HG03571 (cell line): ENCODE measurements around the gene CYTL1.
"Not testable (repeated sequence)": the region's sequence is repeated elsewhere in the genome, so short reads cannot be mapped to it uniquely, and the experiment has no call there.

Experiments used
- ATAC-seq: cut with Tn5 transposase; IDR thresholded peaks from one replicate; pipeline ENCODE4 v1.9.1; 2021; ENCODE audit not compliant: unreplicated experiment

The CYTL1 gene

DNA sequence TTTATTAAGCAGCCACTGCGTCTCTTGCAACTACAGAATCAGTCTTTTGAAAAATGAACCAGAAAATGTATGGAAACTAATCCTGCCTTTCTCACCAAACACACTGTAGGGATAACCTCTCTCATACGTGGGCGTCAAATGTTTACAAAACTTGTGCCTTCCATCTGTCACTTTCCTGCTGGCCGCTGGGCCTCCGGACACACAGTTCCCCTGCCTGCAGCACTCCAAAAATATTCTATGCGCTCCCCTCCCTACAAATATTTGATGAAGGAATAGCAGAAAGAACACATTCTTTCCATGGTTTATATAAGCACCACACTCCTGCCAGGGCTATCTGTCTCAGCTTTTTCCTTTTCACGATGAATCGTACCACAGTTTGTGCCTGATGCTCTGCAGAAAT, 14.9 kb upstream of the CYTL1 start:
- no peak for ATAC-seq

DNA sequence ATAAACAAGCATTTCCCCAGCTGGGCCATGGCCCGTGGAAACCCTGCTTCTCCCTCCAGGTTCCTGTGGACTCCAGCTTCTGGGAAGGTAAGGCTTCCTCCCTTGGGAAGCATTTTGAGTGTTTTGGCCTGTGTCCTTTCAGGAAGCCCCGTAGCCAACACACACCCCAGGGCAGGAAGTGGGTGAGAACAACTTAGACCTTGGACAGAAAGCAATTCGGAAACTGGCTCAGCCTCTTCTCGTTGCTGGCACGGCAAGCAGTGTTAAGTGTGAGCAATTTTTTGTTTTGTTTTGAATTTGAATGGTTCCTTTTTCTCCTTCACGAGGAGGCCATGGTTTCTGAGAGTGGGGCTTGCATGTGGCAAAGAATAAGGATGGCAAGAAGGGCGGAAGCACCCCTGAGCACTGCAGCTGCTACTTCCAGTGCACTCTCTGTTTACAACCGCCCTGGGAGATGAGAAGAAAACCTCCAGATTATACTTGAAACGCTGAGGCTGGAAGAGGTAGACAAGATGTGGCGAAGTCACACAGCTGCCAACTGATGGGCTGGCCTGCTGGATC, 14.1 kb upstream of the CYTL1 start:
- no peak for ATAC-seq

DNA sequence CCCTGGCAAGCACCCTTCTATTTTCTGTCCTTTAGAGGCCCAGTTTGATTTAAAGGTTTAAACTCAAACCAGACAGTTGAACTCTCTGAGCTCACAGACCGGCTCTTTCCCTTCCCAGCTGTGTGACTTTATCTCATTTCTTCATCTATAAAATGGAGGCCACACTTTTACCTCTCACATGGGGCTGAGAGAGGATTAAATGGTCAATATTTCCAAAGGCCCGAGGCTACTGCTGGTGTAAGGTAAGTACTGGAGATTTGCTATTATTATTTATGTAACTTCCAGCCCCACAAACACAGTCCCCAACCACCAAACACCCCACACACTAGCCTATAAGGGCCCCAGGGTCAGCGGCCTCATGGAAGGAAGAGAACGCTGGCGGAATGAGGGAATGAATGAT, 13.6 kb upstream of the CYTL1 start:
- ATAC-seq = no peak

DNA sequence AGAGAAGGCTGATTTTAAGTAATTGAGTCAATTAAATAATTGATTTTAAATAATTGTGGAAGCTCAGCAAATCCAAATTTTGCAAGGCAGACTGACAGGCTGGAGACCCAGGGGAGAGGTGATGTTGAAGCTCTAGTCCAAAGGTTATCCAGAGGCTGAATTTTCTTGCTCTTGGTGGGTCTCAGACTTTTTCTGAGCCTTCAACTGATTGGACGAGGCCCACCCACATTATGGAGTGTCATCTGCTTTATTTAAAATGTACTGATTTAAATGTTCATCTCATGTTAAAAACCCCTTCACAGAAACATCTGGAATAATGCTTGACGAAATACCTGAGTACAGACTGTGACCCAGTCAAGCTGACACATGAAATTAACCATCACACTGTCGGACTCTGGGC, 11.7 kb upstream of the CYTL1 start:
- no peak for ATAC-seq

DNA sequence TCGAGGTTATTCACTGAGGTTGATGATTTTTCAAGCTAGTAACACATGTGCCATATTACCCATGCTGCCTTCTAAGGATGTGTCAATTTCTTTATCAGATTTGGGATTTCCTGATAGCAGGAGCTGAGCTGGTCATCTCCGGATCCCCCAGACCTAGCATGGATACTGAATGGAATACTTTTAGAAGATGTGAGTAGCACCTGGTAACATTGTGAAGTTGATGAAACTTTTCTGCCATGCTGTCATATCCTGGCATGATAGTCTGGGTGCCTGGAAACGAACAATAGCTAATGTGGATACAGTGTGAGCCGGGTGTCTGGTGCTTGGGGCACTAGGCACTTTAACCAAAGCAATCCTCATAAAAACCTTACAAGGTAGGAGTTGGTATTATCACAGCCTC, 11.0 kb upstream of the CYTL1 start:
- no peak for ATAC-seq

DNA sequence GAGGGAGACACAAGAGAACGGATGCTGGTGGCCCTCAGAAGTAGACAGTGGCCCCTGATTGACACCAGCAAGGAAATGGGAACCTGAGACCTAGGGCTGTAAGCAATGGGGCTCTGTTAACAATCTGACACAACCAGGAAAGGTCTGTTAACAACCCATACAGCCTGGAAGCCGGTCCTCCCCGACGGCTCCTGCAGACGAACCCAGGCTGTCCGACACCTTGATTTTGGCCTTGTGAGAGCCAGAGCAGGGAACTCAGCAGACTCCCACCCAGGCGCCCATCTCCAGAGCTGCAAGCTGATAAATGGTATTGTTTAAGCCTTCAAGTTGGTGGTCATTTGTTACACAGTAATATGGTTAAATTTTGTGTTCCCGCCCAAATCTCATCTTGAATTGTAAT, 10.2 kb upstream of the CYTL1 start:
- ATAC-seq = no peak

DNA sequence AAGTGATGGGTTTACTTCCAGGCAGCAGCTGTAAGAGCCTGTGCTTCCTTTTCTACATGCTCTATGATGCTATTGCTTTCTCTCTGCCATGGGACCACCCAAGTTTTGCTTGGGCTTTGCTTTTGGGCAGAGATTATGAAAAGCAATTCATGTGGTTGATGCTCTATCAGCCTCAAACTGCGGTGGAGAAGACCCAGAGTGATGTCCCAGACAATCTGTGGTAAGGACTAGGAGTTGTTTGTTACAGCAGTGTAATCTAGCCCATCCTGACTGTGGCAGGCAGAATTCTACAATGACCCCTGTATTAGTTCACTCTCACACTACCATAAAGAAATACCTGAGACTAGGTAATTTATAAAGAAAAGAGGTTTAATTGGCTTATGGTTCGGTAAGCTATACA, 9.2 kb upstream of the CYTL1 start:
- no peak for ATAC-seq

DNA sequence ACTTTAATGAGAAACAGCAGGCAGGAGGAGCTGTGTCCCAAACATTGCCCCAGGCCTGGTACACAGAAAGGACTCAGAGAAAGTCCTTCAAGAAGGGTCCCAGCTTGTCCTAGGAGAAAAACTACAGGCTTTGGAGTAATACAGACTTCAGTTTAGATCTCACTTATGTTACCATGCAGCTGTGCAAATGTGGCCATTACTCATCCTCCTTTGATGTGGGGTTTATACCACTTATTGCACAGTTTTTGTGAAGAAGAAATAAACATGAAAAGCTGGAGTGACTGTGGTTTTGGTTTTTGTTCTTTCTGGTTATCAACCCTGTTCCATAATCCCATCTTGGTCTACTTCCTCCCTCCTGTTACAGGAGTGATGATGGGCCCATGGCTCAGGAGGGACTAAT, 8.1 kb upstream of the CYTL1 start:
- no peak for ATAC-seq

DNA sequence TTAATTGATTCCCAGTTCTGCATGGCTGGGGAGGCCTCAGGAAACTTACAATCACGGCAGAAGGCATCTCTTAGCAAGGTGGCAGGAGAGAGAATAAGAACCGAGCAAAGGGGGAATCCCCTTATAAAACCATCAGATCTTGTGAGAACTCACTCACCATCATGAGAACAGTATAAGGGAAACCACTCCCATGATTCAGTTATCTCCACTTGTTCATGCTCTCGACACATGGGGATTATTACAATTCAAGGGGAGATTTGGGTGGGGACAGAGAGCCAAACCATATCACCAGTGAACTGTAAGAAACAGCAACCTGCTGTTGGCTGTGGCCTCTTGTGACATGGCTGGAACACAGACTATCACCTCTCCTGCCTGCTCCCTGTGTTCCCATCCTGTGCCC, 7.1 kb upstream of the CYTL1 start:
- no peak for ATAC-seq

DNA sequence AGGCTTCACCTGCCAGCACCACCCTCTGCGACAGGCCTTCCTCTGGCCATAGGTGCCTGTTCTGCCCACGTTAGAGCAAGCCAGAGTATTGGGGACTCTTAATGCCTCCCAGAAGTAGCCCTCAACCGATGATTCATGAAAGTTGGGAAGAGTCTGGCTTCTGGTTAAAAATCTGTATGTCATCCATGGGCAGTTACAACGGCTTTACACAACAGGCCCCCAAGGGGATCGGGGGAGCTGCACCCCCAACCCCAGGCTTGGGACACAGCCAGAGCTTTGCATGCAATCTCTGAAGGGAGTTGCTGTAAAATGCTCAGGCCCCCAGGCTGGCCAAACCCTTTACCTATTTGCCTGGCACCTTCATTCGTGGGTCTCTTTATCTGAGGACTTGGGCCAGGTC, 5.4 kb upstream of the CYTL1 start:
- no peak for ATAC-seq

DNA sequence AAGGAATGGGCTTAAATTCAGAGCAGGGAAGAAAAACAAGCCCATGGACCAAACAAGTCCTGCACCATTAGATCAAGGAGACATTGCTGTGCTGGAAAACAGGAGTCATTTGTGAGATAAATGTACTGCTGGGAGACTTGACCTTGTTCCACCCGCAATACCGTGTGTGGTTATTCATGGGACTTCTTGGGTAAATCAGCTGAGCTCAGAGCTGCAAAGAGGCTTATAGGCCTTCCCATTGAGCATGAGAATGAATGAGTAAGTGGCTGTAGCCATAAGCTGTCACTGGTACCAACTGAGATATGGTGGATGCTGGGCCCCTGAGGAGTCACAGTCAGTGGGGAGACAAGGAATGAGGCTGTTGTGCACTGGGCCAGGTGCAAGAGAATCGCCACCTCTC, 2.3 kb upstream of the CYTL1 start:
- ATAC-seq = no peak

DNA sequence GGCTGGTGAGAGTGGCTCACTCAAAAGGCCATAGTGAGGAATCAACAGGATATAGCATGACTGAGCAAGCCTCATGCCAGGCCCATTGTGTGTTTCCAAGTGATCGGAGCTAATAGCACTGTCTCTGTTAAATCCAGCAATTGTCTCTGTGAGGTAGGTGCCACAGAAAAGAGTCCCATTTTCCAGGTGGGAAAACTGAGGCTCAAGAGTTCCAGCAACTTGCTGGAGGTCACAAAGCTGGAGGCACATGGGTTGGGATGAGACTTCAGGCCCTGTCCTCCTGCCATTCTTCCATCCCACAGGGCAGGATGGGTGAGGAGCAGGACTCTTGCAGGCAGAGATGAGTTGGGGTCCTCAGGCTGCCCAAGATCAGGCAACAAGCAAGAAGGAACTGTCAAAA, 1.1 kb upstream of the CYTL1 start:
- no peak for ATAC-seq

DNA sequence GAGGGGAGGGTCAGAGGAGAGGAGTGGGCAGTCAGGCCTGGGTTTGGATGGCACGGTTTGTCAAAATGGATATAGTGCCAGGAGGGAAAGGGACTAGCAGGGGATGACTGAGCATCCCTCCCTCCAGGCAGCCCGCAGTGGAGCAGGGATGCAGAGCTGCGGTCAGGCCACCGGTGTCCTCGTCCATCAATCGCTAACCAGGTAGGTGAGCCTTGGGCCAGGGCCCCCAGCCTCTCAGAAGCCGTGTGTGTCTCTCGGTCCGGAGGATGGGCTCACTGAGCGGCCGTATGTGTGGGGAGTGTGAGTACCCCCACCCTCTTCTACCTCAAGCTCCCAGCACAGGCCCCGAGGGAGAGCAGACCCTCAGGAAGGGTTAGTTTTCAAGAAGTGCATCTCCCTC, 538 bp upstream of the CYTL1 start:
- ATAC-seq = no peak

DNA sequence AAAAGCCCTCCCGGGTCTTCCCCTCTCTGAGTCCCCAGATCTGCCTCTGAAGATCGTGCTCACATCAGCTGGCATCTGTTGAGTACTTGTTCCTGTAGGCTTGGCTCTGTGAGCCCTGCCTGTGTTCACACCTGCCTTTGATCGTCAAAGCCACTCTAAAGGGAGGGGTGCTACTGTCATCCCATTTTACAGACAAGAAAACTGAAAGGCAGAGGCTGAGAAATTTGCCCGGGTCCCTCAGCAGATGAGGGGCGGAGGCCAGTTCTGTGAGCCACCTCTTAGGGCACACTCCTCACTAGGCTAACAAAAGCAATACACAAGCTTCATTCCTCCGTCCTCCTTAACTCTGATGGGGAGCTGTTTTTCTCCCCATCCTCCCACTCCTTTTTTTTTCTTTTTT, 655 bp downstream of the CYTL1 start:
- no peak for ATAC-seq

DNA sequence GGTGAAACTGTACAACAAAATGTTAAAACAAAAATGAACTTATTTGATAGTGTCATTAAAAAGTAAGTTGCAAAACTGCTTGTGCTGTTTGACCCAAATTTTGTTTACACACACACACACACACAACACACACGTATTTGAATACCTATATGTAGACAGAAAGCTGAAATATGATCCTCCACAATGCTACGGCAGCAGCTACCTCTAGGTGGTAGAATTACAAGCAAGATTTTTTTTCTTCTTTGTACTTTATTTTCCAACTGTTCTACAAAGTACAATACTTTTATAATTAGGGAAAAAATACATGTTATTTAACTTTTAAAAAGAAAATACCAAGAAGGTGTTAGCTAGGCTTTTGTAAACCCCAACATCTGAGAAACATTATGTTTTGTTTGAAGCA, 1.2 kb downstream of the CYTL1 start:
- ATAC-seq = no peak

DNA sequence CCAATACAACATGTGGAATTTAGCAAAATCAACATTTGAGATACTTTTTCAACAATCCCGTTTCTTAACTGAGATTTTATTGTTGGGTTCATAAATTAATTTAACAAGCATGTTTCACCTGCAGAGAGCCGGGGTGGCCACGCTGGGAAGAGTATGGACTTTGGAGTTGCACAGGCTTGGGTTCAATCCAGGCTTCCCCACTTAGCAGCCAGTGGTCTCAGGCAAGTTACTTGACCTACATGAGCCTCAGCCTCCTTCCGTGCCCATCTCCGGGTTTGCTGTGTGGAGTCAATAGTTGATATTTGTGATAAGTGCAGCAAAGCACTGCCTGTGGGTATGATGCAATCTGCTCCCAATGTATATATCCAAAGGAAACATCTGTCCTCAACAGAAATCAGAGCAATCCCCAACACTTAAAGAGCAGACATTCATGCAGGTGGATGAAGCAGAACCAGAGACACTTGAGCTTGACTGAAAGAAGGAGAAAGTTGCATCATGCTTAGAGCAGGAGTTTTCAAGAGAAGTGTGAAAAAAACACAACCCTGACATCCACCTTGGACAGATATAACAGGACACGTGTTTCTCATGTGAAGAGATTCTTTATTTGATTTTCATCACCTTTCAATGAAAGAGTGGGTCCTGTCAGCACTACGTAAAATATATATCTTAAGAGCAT, 5.1 kb downstream of the CYTL1 start:
- no peak for ATAC-seq

DNA sequence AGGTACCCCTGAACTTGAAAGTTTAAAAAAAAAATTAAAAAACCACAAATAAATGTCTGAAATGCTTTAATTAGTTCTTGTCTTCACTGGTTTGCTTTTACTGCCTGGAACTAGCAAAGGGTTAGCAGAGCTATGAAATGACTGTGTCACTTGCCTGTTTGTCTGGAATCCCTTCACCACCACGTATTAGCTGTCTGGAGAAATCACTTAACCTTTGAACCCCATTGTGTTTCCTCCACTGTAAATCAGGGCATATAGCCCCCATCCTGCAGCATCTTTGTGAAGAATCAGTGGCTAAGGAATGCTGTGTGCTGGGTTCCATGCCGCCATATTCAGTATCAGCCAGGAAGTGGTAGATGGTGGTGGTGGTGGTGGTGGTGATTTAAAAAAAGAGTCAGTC, 6.3 kb downstream of the CYTL1 start:
- no peak for ATAC-seq

DNA sequence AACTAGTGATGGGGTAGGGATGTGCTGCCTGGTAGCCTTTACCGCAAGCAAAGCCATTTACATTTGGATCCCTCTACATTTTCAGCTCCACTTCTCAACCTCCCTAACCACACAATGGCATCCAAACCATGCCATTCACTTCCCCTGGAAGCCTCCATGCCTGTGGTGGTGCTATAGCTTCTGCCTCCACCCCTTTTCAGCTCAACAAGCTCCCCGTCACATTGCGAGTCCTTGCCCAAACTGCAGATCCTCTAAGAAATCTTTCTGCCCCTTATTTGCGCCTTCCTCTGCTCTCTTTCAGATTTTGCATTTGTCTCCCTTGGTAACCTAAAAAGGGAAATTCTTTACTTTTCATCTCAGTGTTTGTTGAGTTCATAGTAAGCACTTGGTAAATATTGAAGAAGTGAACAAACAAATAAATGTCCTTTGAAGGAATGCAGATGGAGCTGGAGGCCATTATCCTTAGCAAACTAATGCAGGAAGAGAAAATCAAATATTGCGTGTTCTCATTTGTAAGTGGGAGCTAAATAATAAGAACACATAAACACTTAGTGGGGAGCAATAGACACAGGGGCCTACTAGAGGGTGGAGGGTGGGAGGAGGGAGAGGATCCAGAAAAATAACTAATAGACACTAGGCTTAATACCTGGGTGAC, 6.9 kb downstream of the CYTL1 start:
- no peak for ATAC-seq

DNA sequence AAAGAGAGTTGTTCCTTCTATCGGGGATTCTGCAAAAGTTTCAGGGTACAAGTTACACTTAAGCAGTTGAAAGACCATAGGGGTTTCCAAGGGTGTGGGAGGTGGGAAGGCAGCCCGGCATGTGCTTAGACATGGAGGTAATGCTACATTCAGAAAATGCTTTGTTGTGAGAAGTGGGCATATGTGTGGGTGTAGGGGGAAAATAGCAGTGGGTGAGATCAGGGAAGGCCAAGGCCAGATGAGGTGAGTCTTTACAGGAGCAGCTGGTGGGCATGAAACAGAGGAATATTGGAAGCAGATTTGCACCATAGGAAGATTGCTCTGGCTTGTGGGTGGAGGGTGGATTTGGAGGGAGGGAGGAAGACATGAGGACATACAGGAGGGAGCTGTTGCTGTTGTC, 8.3 kb downstream of the CYTL1 start:
- no peak for ATAC-seq

DNA sequence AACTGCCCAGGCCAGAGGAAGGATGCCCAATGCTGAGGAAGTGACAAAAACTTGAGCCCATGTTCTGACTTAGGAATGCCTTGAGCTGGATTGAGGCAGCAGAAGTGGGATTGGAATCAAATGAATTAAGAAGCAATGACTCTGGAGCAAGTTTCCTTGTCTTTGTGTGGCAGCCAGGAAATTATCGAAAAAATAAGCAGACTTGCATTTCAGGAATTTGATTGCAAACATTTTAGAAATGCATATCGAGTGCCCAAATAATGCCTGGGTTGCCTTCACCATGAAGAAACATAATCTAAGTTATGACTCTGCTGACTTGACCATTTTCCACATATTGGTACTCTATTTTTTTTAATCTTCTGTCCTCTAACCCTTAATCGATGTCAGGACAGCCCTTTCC, 9.5 kb downstream of the CYTL1 start:
- ATAC-seq = no peak

DNA sequence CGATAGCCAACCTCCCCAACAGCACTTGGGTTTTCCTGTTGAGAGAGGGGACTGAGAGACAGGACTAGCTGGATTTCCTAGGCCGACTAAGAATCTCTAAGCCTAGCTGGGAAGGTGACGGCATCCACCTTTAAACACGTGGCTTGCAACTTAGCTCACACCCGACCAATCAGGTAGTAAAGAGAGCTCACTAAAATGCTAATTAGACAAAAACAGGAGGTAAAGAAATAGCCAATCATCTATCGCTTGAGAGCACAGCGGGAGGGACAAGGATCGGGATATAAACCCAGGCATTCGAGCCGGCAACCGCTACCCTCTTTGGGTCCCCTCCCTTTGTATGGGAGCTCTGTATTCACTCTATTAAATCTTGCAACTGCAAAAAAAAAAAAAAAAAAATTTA, 12.3 kb downstream of the CYTL1 start:
- ATAC-seq = not testable (repeated sequence)

DNA sequence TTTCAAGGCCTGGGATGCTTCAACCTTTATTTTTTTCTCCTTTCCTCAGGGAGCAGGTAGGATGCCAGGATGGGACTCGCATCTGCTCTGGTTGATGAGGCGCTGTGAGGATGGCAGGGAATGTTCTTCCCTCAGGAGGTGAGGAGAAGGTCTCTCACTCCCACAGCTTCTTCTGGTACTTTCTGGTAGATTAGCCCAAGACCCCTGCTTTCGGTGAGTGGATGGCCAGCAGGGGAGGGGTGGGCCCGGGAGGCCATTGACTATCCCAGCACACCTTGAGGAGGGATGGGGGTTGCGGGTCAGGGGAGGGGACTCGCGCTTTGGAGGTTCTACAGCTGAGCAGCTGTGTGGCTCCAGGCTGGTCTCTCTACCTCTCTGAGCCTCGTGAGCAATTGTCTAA, 14.8 kb downstream of the CYTL1 start:
- ATAC-seq = no peak

DNA sequence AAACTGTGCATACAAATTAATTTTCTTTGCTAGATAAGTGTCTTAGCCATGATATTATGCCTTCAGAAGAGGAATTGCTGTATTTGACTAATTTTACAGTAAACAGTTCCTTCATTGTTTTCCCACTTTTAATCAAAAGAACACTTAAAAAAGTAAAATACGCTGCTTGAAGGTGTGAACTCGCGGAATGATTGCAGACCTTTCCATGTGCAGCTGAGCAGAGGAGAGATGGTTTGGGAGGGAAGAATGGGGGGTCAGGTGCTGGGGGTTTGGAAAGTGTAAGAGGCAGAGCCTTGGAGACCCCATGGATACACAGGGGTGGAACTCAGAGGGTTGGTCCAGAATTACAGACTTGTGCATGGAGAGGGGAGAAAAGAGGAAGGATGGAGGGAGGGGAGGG, 15.3 kb downstream of the CYTL1 start:
- ATAC-seq = no peak
